GM12873 (cell line): ENCODE data around the gene RPL23.
A peak's percentile ranks its signal among the peaks of the same experiment; 100 is the strongest.

ENCODE experiments used
- CTCF ChIP-seq: IDR thresholded peaks from 2 replicates; pipeline ENCODE4 v1.5.1; 2012; ENCODE audit warnings: low read depth, mild to moderate bottlenecking, moderate library complexity, low read length, control low read depth; ENCODE audit not compliant: insufficient read depth; ENCODE audit errors: missing control alignments

RPL23 gene

GRCh38 chr17:38874505-38875400 lies 21.2 kb upstream of the RPL23 start:
- TF ChIP-seq CTCF, result no peak

GRCh38 chr17:38873640-38874380 lies 20.3 kb upstream of the RPL23 start:
- no peak for TF ChIP-seq CTCF

- TF ChIP-seq CTCF, result no peak
Observed at GRCh38 chr17:38872671-38873385, 19.3 kb upstream of the RPL23 start.

- no peak for TF ChIP-seq CTCF
Observed at GRCh38 chr17:38872027-38872511, 18.5 kb upstream of the RPL23 start.

- peak; percentile 11 for TF ChIP-seq CTCF
Observed at GRCh38 chr17:38871247-38872015, 17.9 kb upstream of the RPL23 start.

GRCh38 chr17:38870259-38871165 lies 17.0 kb upstream of the RPL23 start:
- TF ChIP-seq CTCF, result no peak
